HG02610 (cell line): Measurements from ENCODE around the gene DENND1B.
A peak's percentile ranks its signal among the peaks of the same experiment; 100 is the strongest.
"Not testable (repeated sequence)": the region's sequence is repeated elsewhere in the genome, so short reads cannot be mapped to it uniquely, and the experiment has no call there.

Experiments used
- ATAC-seq: cut with Tn5 transposase; IDR thresholded peaks from one replicate; pipeline ENCODE4 v1.9.1; 2021; ENCODE audit warnings: mild to moderate bottlenecking, moderate library complexity; ENCODE audit not compliant: unreplicated experiment

Gene DENND1B

GRCh38 chr1:197572169-197572568, 203.1 kb downstream of the DENND1B start:
- ATAC-seq: no peak

GRCh38 chr1:197567442-197567841, 207.8 kb downstream of the DENND1B start:
- ATAC-seq: no peak

- no peak for ATAC-seq
Measured at GRCh38 chr1:197561041-197561440, 214.2 kb downstream of the DENND1B start.

DNA sequence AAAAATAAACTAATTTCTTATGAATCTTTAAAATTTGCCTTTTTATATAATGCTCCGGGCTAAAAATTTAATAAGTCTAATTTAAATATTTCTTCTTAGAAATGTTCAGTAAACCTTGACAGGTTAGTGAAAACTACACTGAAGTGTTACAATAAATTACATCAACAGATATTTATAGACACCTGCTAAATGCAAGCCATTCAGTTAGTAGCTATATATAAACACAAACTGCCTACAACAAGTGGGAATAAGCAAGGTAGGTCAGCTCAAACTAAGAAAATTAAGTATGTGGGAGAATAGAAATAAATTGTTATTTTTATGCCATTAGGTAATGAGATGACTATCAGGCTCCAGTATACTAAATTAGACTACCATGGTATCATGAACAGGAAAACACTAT, 215.6 kb downstream of the DENND1B start:
- ATAC-seq: no peak

DNA sequence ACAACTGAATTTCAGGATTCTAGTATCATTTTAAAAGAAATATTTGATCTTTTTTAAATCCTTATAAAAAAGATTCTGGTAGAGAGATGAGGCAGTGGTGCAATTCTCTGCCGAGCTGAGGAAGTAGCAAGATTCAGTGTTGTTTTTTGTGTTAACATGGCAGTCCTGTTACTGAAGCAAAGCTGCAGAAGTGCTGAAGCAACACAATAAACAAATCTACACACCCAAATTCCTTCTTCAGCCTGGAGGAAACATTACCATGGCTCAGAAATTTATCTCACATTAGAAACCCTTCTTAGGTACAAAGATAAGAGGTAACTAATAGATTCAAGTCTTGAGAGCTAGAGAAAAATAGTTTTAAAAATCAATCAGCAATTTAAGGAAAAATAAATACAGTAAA, 216.0 kb downstream of the DENND1B start:
- ATAC-seq: no peak

DNA sequence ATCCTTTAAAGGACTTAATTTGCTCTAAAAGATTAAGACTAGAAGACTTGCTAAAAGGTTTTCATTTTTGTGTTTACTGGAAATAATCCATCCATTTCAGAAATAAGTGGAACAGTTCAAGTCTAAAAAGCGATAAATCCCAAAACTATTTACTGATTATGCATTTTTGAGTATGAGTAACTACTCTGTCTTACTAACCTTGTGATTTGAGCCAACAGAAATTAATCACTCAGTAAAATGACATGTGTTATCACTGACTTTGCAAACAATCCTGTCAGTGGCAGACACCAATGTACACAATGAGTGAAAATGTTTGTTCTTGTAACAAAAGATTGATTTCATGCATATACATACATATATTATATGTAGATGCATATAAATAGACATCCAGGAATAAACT, 218.0 kb downstream of the DENND1B start:
- no peak for ATAC-seq

DNA sequence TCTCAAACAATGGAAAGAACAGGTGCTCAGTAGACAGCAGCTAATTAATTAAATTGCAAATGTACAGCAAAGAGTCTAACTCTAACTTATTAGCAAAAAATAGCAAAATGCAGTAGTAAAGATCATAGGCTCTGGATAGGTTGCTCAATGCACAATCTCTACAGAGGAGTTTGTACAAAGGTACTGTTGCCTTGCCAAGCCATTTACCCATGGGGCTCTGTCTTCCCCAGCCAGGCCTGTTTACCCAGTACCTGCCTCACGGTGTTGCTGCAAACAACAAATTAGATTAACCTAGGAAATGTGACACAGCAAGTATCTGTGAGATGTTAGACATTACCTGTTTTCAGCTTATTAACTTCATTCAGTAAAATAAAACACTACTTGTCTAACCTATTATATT, 222.0 kb downstream of the DENND1B start:
- ATAC-seq: no peak

GRCh38 chr1:197546989-197547388, 228.3 kb downstream of the DENND1B start:
- ATAC-seq: no peak

DNA sequence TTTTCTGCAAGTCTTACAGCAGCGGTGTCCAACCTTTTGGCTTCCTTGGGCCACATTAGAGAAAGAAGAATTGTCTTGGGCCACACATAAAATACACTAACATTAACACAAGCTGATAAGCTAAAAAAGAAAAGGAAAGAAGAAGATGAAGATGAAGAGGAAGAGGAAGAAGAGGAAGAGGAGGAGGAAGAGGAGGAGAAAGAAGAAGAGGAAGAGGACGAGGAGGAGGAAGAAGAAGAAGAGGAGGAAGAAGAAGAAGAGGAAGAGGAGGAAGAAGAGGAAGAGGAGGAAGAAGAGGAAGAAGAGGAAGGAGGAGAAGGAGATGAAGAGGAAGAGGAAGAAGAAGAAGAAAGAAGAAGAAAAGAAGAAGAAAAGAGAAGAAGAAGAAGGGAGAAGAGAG, 230.7 kb downstream of the DENND1B start:
- ATAC-seq: no peak

DNA sequence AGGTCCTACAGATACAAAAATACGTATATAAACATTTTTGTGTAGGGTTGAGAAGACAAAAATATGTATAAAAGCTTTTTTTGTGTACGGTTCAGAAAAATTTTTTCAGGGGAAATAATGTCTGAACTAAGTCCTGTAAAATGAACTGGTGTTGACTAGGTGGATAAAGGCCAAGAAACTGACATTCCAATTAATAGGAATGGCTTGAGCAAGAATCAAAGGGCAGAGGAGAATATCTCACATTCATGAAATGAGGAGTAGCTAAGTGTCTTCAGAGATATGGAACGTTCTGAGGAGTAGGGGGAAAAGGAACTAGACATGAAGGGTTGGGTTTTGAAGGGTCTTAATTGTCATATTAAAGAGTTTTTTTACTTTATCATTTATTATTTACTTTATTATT, 231.2 kb downstream of the DENND1B start:
- no peak for ATAC-seq

DNA sequence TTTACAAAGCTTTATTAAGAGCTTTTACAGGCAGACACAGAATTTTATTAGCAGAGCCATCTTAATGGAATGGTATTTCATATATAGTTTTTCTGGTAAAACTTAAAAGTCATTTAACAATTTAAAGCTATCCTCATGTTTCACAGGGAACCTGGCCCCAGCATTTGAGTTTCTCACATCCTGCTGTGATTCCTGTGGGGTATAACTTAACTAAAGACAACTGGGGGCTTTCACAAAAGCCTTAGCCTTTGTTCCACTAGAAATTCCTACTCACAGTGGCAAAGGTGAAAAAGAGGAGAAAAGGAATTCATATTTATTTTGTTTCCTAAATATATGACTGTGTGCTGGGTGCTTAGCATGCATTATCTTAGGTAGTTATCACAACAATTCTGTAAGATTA, 233.9 kb downstream of the DENND1B start:
- ATAC-seq: no peak

DNA sequence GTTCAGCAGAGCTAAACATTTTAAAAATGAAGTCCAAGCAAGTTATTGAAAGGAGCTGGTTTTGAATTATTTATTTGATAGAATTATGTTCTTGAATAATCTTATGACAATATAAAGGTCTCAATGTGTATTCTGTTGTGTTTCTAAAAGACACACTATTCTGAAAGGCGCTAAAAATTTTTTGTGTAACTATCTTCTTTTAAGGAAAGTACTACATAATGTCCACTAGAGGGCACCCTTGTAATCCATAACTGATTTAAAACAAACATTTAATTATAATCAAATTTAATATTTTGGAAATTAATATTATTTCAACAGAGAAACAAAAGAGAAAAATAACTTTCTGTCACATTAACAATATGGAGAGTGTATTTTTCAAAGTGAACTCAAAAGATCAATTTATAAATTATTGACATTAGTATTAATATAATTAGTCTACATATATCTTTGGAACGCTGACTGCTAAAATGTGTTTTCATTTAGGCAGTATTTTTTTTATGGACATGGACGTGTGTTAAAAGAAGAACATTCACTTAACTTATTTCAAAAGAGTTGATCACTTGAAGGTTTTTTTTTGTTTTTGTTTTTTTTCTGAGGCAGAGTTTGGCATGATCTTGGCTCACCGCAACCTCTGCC, 248.4 kb downstream of the DENND1B start:
- no peak for ATAC-seq

DNA sequence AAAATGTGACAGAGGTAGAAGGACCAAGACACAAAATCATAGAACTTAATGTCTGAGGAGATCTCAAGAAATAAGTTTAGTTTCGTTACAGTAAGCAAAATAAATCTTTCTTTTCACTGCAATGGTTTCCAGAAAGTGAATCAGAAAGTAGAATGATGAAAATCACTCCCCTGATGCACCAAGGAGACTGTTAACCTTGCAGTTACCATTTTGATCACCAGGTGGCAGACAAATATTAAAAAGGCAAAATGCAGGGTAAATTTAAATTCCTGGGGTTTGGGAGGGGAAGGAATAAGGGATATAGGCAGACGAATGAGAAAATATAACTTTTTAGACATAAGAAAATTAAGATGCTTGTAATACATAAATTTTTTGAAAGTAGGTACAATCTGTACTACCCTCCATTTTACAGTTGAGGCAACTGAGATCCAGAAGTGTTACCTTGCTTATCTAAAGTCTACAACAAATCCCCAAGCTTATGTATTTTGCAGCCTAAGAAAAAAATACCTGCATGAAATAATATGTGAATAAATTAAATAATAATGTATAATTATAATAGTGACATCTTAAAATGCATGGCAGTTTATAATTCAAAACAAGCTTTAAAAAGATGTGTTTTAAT, 254.1 kb downstream of the DENND1B start:
- peak; percentile 62 for ATAC-seq

DNA sequence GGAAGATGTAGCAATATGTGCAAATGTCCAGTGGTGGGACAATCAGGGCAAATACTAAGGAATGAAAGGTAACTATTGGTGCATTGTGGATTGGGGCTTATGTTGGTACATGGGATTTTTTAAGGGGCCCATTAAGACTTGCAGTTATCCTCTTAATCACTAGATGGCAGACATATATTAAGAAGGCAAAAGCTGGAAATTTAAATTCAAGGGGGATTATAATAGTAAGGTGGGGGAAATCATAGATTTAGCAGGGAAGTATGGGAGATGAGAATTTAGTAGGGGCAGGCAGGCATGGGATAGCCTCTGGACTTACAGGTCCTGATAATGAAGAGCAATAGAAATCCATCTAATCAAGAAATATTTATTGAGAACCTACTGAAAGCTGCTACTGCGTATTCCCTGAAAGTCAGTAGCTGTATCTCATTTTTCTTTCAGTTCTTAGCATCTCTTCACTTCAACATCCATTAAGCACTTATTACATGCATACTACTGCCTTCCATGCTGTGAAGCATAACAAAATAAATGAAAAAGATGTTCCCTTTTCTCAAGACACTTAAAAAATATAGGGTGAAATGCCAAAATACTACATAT, 255.4 kb downstream of the DENND1B start:
- ATAC-seq: peak; percentile 46

DNA sequence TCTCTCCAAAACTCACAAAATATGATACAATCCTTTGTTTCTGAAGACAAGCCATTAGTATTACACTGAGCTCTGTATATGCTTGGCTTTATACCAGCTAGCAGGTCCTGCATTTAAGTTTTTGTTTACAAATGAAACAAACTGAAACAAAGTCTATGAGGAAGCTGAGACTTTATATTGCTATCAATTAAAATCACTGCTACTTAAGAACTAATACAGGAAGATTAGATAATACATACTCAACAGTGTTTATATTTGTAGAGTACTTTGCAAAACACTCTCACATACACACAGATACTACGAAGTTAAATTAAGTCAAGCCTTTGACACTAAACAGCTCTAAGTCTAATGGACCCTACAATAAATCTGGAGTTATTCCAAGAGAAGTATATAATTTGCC, 259.9 kb downstream of the DENND1B start:
- ATAC-seq: no peak

- no peak for ATAC-seq
Measured at GRCh38 chr1:197510691-197511378, 264.4 kb downstream of the DENND1B start.

- ATAC-seq: no peak
Measured at GRCh38 chr1:197496722-197497121, 278.6 kb downstream of the DENND1B start.

GRCh38 chr1:197491505-197491904, 283.8 kb downstream of the DENND1B start:
- not testable (repeated sequence) for ATAC-seq

GRCh38 chr1:197486946-197487345, 288.3 kb downstream of the DENND1B start:
- no peak for ATAC-seq

DNA sequence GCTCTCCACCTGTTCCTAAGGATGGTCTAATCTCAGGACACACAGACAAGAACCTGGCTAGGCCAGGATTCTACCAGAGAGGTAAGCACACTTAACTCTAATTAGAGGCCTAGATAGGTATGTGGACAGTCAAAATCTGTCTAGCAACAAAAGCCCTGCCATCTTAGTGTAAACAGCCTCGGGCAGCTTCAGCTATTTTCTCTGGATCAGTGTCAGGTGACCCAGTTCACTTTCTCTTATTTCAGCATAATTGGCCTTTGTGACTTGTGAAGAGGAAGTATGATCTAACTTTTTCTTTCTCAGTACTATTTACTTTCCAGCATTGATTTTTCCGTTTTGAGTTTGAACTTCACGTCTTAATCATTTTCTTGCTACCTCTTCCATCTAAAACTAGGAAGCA, 289.5 kb downstream of the DENND1B start:
- no peak for ATAC-seq

GRCh38 chr1:197481101-197481500, 294.2 kb downstream of the DENND1B start:
- no peak for ATAC-seq

- no peak for ATAC-seq
Measured at GRCh38 chr1:197480446-197480845, 294.8 kb downstream of the DENND1B start.
